ENCODE measurements around the gene KRT80. TPM values are rescaled to one million over a fixed set of nuclear protein-coding genes. Genes with fewer than 3 reads are reported as not detected.

Gene KRT80
- total RNA-seq, 2 donors from 2014 or later: 0.07 to 0.09 TPM

DNA sequence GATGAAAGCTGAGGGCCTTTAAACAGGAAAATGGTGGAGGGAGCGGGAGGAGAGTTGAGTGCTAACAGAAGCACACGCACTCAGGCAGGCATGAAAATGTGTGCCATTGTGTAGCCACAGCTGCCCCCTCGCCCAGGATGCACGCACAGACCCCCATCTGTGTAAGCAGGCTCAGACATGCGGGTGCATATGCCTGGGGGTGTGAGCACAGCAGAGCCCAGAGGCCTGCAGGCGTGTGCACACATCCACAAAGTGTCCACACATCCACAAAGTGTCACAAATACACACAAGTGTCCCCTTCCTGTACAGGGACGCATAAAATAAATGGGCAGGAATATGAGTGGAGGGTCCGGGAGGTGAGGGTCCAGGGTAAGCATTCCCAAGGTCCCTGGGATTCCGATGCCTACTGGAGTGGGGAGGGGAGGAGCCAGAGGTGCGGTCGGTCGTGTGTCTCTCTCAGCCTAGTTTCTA lies 40.4 kb upstream of the KRT80 start:
- no peak overlapping the region for H3K27ac Mint-ChIP-seq
- H3K27ac ChIP-seq (ENCODE audit: low read depth, low read length): no peak overlapping the region
- no peak overlapping the region for H3K4me3 Mint-ChIP-seq
- no peaks in the 10 kb centered on the region for H3K4me1 Mint-ChIP-seq
- DNase-seq: no peak
- no peaks in the 10 kb centered on the region for H3K36me3 Mint-ChIP-seq (ENCODE audit: low read depth)
- 73 to 84% methylated on average over 8 to 12 of the region's 12 CpGs for WGBS, 2 experiments (ENCODE audit: insufficient coverage in 1 of 2, insufficient read length in 1 of 2)
- no peaks in the 10 kb centered on the region for H3K36me3 ChIP-seq (ENCODE audit: control insufficient read depth, insufficient read depth, low read length)
- peaks cover 80% of the 10 kb centered on the region for H3K27me3 ChIP-seq (ENCODE audit: control insufficient read depth, insufficient read depth, low read length, poor library complexity, severe bottlenecking)
- H3K27me3 Mint-ChIP-seq (ENCODE audit: insufficient read depth): peaks cover 85% of the 10 kb centered on the region
- H3K4me3 ChIP-seq (ENCODE audit: low read length): no peak overlapping the region
- no peaks in the 10 kb centered on the region for H3K4me1 ChIP-seq (ENCODE audit: control insufficient read depth, insufficient read depth, low read length)
- TF ChIP-seq, protein P1, sequence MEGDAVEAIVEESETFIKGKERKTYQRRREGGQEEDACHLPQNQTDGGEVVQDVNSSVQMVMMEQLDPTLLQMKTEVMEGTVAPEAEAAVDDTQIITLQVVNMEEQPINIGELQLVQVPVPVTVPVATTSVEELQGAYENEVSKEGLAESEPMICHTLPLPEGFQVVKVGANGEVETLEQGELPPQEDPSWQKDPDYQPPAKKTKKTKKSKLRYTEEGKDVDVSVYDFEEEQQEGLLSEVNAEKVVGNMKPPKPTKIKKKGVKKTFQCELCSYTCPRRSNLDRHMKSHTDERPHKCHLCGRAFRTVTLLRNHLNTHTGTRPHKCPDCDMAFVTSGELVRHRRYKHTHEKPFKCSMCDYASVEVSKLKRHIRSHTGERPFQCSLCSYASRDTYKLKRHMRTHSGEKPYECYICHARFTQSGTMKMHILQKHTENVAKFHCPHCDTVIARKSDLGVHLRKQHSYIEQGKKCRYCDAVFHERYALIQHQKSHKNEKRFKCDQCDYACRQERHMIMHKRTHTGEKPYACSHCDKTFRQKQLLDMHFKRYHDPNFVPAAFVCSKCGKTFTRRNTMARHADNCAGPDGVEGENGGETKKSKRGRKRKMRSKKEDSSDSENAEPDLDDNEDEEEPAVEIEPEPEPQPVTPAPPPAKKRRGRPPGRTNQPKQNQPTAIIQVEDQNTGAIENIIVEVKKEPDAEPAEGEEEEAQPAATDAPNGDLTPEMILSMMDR (conservative IDR thresholded peaks at IDR 0.05): no peak
- no peak overlapping the region for H3K9ac ChIP-seq (ENCODE audit: extremely low read depth, low read length, poor library complexity, severe bottlenecking)
- no peaks in the 10 kb centered on the region for H3K9me3 ChIP-seq (ENCODE audit: control insufficient read depth, low read length)
- H3K9me3 Mint-ChIP-seq: no peaks in the 10 kb centered on the region

DNA sequence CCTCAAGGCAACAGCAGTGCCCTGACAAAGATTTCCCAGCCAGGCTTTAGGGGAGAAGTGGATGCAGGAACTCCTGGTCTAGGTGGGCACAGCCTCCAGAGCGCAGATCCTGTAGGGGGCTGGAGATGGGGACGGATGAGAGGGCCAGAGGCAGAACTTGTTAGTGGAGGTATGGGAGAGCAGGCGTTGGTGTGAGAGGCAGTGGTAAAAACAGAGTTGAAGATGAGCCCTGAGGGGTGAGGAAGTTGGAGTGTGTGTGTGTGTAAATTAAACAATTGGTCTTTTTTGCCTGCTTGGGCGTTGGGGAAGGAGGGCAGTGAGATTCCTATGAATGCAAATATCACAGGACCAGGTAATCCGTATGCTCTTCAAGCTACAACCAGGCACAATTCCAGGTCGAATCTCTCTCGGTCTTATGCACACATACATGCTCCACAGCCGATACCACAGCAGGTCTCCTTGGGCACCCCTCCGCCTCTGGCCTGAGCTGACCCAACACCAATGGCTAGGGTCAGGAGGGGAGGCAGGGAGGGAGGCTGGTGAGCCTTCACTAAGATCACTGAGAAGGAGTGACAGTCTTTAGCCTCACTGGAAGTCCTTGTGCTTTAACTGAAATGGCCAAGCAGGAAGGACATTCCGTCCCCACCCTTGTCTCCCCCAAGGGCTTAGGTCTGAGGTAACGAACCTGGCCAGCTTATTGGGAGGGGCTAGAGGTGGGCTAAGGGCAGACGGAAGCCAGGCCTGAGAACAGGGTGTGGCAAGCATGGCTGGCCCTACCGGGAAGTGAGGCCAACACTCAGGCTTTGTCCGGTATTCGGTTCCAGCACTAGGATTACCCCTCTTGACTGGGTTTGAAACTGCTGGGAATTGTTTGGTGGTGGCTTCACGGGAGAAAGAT lies 39.7 kb upstream of the KRT80 start:
- Mint-ChIP-seq H3K4me3 (no peak overlapping the region), H3K36me3 (ENCODE audit: low read depth) (no peaks in the 10 kb centered on the region)
- no peak for DNase-seq

DNA sequence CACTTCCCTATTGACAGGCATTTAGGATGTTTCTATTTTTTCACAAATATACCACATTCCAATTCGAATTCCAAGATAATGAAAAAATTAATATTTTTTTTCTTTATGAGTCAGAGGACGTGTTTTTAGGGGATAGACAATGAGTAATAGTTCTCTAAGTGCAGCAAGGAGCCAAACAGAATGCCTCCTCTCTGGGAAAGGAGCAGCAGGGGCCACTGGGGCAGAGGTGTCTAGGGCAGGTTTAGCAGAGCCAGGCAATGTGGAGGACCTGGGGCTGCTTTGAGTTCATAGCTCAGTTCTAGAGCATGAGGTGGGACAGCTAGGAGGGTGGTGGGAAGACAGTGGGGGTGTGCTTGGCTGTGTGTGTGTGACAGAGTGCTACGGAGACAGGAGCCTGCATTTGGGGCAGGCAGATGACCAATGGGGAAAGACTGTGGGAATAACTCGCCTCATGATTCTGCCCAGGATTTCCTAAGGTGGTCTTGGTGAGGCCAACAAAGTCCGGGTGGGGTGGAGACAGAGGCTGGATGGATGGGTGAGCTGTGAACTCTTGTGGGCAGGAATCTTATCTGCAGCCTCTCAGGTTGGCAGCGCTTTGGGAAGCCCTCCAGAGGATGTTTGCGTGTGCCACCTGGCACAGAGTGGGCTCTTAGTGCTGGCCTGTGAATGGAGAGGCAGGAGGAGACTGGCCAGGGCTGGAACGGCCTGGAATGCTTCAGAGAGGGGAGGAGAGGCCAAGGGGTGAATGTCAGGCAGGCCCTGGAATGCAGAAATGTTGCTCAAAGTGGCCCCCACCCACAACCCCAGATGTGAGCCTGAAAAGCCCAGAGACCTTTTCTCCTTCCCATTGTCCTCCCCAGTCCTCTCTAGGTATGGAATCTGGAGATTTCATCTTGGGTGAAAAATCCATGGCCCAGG lies 38.8 kb upstream of the KRT80 start:
- H3K27me3 Mint-ChIP-seq (ENCODE audit: insufficient read depth): peaks cover 86% of the 10 kb centered on the region
- TF ChIP-seq, protein P1 (conservative IDR thresholded peaks at IDR 0.05): no peak
- no peak overlapping the region for H3K27ac Mint-ChIP-seq
- Histone ChIP-seq H3K4me1 (ENCODE audit: control insufficient read depth, insufficient read depth, low read length) (no peaks in the 10 kb centered on the region), H3K27ac (ENCODE audit: low read depth, low read length) (no peak overlapping the region), H3K27me3 (ENCODE audit: control insufficient read depth, insufficient read depth, low read length, poor library complexity, severe bottlenecking) (peaks cover 87% of the 10 kb centered on the region), H3K9ac (ENCODE audit: extremely low read depth, low read length, poor library complexity, severe bottlenecking) (no peak overlapping the region), H3K9me3 (ENCODE audit: control insufficient read depth, low read length) (no peaks in the 10 kb centered on the region), H3K4me3 (ENCODE audit: low read length) (no peak overlapping the region), H3K36me3 (ENCODE audit: control insufficient read depth, insufficient read depth, low read length) (no peaks in the 10 kb centered on the region)
- no peaks in the 10 kb centered on the region for H3K9me3 Mint-ChIP-seq
- H3K4me3 Mint-ChIP-seq: no peak overlapping the region
- no peaks in the 10 kb centered on the region for H3K4me1 Mint-ChIP-seq
- DNase-seq: no peak
- WGBS, 2 experiments (ENCODE audit: insufficient coverage in 1 of 2, insufficient read length in 1 of 2): 80 to 83% methylated on average over 5 to 7 of the region's 8 CpGs
- H3K36me3 Mint-ChIP-seq (ENCODE audit: low read depth): no peaks in the 10 kb centered on the region

More for the DNA sequence above, 39.7 kb upstream of the KRT80 start:
- Mint-ChIP-seq H3K27me3 (ENCODE audit: insufficient read depth) (peaks cover 87% of the 10 kb centered on the region), H3K4me1 (no peaks in the 10 kb centered on the region), H3K27ac (no peak overlapping the region), H3K9me3 (no peaks in the 10 kb centered on the region)
- H3K9ac ChIP-seq (ENCODE audit: extremely low read depth, low read length, poor library complexity, severe bottlenecking): no peak overlapping the region
- H3K4me3 ChIP-seq (ENCODE audit: low read length): no peak overlapping the region
- no peaks in the 10 kb centered on the region for H3K4me1 ChIP-seq (ENCODE audit: control insufficient read depth, insufficient read depth, low read length)
- H3K9me3 ChIP-seq (ENCODE audit: control insufficient read depth, low read length): no peaks in the 10 kb centered on the region
- WGBS, 2 experiments (ENCODE audit: insufficient coverage in 1 of 2, insufficient read length in 1 of 2): 82 to 88% methylated on average over 13 to 16 of the region's 16 CpGs
- H3K36me3 ChIP-seq (ENCODE audit: control insufficient read depth, insufficient read depth, low read length): no peaks in the 10 kb centered on the region
- H3K27ac ChIP-seq (ENCODE audit: low read depth, low read length): no peak overlapping the region
- TF ChIP-seq, protein P1 (conservative IDR thresholded peaks at IDR 0.05): no peak
- peaks cover 86% of the 10 kb centered on the region for H3K27me3 ChIP-seq (ENCODE audit: control insufficient read depth, insufficient read depth, low read length, poor library complexity, severe bottlenecking)

All from endodermal cell (in vitro differentiated cells).